Head of caudate nucleus (tissue), 42 donors: ENCODE measurements around the gene SYT11.
"Not testable (repeated sequence)": the region's sequence is repeated elsewhere in the genome, so short reads cannot be mapped to it uniquely, and the experiment has no call there.

ENCODE experiments used
- DNase-seq, 42 donors: peaks; one replicate each; pipeline versions ENCODE4 v3.0.0 to v3.0.0-alpha.2; 2020 to 2021; ENCODE audit warnings: mixed read lengths in 7 of 42
- intact Hi-C: fragments of 100-400 bp; cut with DNase I; formaldehyde crosslinking; loops from one replicate; pipeline ENCODE4 v1.15.0; 2022

SYT11 gene

GRCh38 chr1:155859234-155859829 lies at the start of gene SYT11:
Gene SYT11 (plus strand): TSS chr1:155859567. CDS start chr1:155859762, 195 bp downstream.
- intact Hi-C loops, result loop anchor here (5.0 kb wide), 1 partner anchor 113 kb away; no protein-coding TSS in a partner anchor

GRCh38 chr1:155812878-155813277 lies 46.5 kb upstream of the SYT11 start:
- peak in 1 of 42 donors; percentile 31 for DNase-seq
- intact Hi-C loops, result no loop called here

More at GRCh38 chr1:155859234-155859829, at the start of gene SYT11:
- DNase-seq, result peak; percentile 92 to 98 (median 96)

GRCh38 chr1:155813672-155814071 lies 45.7 kb upstream of the SYT11 start:
- DNase-seq, result peak in 2 of 42 donors; percentile 2 to 26
- intact Hi-C loops, result no loop called here

- intact Hi-C loops, result no loop called here
- DNase-seq, result no peak
Observed at GRCh38 chr1:155816351-155816750, 43.0 kb upstream of the SYT11 start.

- intact Hi-C loops, result no loop called here
- no peak for DNase-seq
Observed at GRCh38 chr1:155827450-155827849, 31.9 kb upstream of the SYT11 start.

- intact Hi-C loops, result no loop called here
- DNase-seq, result no peak
Observed at GRCh38 chr1:155831279-155831976, 27.9 kb upstream of the SYT11 start.

- intact Hi-C loops, result no loop called here
- DNase-seq, result no peak
Observed at GRCh38 chr1:155833665-155834295, 25.6 kb upstream of the SYT11 start.

GRCh38 chr1:155834296-155834926 lies 25.0 kb upstream of the SYT11 start:
- DNase-seq, result peak in 10 of 42 donors; percentile 2 to 37 (median 13)
- intact Hi-C loops, result no loop called here

GRCh38 chr1:155834927-155835399 lies 24.4 kb upstream of the SYT11 start:
- intact Hi-C loops, DNase-seq: not testable (repeated sequence)

- intact Hi-C loops, result no loop called here
- no peak for DNase-seq
Observed at GRCh38 chr1:155835548-155835947, 23.8 kb upstream of the SYT11 start.

GRCh38 chr1:155840386-155840785 lies 19.0 kb upstream of the SYT11 start:
- intact Hi-C loops, result no loop called here
- no peak for DNase-seq

- no peak for DNase-seq
- intact Hi-C loops, result no loop called here
Observed at GRCh38 chr1:155844860-155845421, 14.4 kb upstream of the SYT11 start.

- no peak for DNase-seq
- intact Hi-C loops, result no loop called here
Observed at GRCh38 chr1:155847823-155848529, 11.4 kb upstream of the SYT11 start.

GRCh38 chr1:155850345-155850744 lies 9.0 kb upstream of the SYT11 start:
- no peak for DNase-seq
- intact Hi-C loops, result no loop called here

GRCh38 chr1:155856257-155856974 lies 3.0 kb upstream of the SYT11 start:
- no peak for DNase-seq
- intact Hi-C loops, result loop anchor here (5.0 kb wide), 1 partner anchor 116 kb away; no protein-coding TSS in a partner anchor

GRCh38 chr1:155856975-155857930 lies 2.1 kb upstream of the SYT11 start, which contains the start of gene GON4L:
Gene GON4L (minus strand): TSS chr1:155857214. CDS start chr1:155853780, 3,434 bp downstream.
- peak; percentile 81 to 96 (median 90) for DNase-seq
- intact Hi-C loops, result loop anchor here (5.0 kb wide), 1 partner anchor 115 kb away; no protein-coding TSS in a partner anchor
